SJSA1 (cell line): ENCODE results near the gene TMEM131L. TPM values are rescaled to one million over a fixed set of nuclear protein-coding genes. Genes with fewer than 3 reads are reported as not detected.
"Not testable (repeated sequence)": the region's sequence is repeated elsewhere in the genome, so short reads cannot be mapped to it uniquely, and the experiment has no call there.

Experiments
- DNase-seq, 2 experiments: peaks; one replicate each; pipeline ENCODE4 v3.0.0-alpha.2; 2015 to 2020; ENCODE audit warnings: low spot score in 2 of 2, low read depth in 1 of 2
- H3K27ac ChIP-seq: fragments of 250-450 bp; sonication (Bioruptor Pico); 2 replicates; pipeline ENCODE4 v1.5.1; 2020; ENCODE audit warnings: mild to moderate bottlenecking, moderate library complexity
- H3K27me3 ChIP-seq: fragments of 250-450 bp; sonication (Bioruptor Pico); replicated peaks from 2 replicates; pipeline ENCODE4 v1.5.1; 2020; ENCODE audit warnings: mild to moderate bottlenecking, moderate library complexity
- H3K36me3 ChIP-seq: fragments of 250-450 bp; sonication (Bioruptor Pico); 2 replicates; pipeline ENCODE4 v1.5.1; 2020; ENCODE audit warnings: mild to moderate bottlenecking
- H3K4me1 ChIP-seq: fragments of 250-450 bp; sonication (Bioruptor Pico); replicated peaks from 2 replicates; pipeline ENCODE4 v1.6.1; 2021; ENCODE audit warnings: mild to moderate bottlenecking
- H3K4me3 ChIP-seq: fragments of 250-450 bp; sonication (Bioruptor Pico); 2 replicates; pipeline ENCODE4 v1.5.1; 2020; ENCODE audit warnings: mild to moderate bottlenecking
- H3K9me3 ChIP-seq: fragments of 250-450 bp; sonication (Bioruptor Pico); replicated peaks from 2 replicates; pipeline ENCODE4 v1.5.1; 2020; ENCODE audit warnings: mild to moderate bottlenecking
- total RNA-seq: library from RNA; depleted of rRNA; stranded (reverse); fragments of >200 nt; shearing (Covaris generic); gene quantifications from 2 replicates; pipeline ENCODE4 v1.2.3, GENCODE V29; 2014

TMEM131L gene
- total RNA-seq, 1 experiment from 2014 or later, result 12.7 TPM

DNA sequence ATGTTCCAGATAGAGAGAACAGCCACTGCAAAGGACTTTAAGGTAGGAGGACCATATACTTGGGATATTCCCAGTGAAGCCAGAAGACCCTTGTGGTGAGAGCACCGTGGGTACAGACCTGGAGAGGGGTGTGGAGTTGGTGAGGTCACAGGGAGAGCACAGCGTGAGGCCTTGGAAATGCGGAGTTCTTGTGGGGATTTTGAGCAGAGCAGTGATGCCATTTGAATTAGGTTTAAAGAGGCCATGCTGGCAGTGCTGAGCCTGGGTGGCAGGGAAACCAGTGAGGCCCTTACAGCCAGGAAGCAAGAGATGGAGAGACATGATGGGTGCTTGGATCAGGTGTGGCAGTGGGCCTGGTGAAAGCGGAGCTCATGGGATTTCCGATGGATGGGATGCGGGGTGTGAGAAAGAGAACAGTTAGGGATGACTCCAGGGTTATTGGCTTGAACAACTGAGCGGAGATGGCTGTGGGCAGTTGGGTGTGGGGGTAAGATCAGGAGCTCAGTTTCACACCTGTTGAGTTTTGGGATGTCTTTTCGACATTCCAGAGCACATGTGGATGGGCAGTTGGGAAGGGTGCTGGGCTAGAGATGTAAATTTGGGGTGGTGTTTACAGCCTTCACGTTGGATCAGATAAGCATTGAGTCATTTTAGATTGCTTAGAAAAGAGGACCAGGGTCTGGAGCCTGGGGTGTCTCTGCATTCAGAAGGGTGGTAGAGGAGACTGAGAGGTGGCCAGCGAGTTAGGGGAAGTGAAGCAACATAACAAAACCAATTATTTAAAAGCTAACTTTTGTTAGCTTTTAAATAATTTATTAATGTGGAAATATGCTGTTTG lies 68.9 kb downstream of the TMEM131L start:
- H3K4me1 ChIP-seq, result peaks cover 24% of the 10 kb centered on the region
- no peaks in the 10 kb centered on the region for H3K36me3 ChIP-seq
- H3K27ac ChIP-seq, result peak overlapping the region; percentile 41
- H3K27me3 ChIP-seq, result no peaks in the 10 kb centered on the region
- DNase-seq, result no peak
- no peaks in the 10 kb centered on the region for H3K9me3 ChIP-seq
- H3K4me3 ChIP-seq, result no peak overlapping the region

DNA sequence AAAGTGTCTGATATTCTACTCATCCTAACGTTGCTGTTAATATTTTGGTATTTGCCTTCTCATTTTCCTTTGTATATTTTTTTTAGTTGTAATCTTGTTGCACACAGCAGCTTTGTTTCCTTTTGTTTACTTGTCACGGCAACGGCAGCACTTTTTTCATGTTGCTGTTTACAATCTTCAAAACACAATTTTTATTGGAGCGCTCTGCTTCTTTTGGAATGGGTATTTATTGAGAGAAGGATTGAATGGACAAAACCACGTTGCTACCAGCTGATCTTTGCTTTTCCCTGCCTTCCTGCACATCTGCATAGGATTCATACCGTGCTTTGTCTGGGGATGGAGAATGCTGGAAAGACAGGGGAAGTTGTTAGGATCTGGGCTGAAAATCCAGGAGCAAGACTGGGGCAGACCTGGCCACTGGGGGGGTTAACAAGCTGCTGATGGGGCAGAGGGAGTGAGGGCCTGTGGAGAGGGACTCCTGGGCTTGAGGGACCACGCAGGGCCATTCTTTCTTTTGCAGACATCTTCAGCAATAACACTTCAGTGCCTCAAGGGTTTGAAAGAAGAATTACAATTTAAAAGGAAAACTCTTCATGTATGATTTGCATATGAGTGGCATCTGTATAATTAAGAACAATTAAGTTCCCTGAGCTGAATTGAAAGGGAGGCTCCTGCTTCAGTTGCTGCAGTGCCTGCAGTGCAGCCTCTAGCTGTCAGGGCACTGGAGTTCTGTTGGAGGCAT lies 69.8 kb downstream of the TMEM131L start:
- Histone ChIP-seq H3K27me3 (no peaks in the 10 kb centered on the region), H3K36me3 (no peaks in the 10 kb centered on the region), H3K4me3 (no peak overlapping the region), H3K9me3 (no peaks in the 10 kb centered on the region), H3K27ac (peak overlapping the region; percentile 41), H3K4me1 (peaks cover 24% of the 10 kb centered on the region)
- DNase-seq, result peak in 1 of 2 experiments; percentile 55

DNA sequence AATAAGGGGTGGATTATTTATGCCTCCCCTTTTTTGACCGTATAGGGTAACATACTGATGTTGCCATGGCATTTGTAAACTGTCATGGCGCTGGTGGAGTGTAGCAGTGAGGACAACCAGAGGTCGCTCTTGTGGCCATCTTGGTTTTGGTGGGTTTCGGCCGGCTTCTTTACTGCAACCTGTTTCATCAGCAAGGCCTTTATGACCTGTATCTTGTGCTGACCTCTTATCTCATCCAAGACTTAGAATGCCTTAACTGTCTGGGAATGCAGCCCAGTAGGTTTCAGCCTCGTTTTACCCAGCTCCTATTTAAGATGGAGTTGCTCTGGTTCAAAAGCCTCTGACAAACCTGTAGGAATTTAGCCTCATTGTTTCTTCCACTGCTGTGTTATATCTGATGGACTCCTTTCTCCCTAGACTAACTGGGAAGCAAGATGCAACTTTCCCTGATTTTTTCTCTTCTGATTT lies 71.4 kb downstream of the TMEM131L start:
- DNase-seq, result no peak
- no peak overlapping the region for H3K27ac ChIP-seq
- no peaks in the 10 kb centered on the region for H3K36me3 ChIP-seq

DNA sequence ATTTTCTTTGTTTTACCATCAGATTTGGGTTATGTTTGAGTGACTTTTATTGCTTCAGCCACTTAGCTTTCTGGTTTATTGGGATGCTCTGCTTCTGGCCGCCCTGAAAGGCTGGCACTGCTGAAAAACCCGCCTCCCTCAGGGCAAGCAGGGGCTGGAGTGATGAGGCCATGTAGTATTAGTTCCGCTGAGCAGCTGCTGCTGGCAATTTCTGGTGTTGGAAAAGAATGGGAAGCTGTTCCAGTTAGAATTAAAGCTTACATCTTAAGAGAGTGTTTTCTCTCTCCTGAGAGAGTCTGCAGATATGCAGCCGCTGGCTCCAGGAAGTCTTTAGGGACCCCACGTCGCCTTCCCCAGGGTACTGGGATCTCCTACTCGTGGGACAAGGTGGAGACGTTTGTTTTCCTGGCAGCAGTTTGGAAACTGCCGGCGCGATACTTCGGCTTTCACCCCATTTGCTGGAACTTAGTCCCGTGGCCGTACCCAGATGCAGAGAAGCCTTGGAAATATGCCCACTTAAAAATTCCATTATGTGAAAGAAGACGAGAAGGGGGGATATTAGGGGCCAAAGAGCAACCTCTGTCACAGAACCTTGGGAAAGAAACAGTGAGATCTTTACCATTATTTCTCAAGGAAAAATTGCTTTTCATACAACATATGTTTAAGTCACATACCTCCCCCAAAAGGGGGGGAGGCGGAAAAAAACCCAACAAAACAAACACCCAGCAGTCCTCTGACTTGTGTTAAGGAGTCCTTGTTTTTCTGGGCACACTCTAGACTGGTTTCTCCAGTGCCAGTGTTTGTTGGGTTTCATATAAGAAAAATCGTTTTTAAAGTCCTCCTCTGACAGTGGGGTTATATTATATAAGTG lies 72.6 kb downstream of the TMEM131L start:
- no peaks in the 10 kb centered on the region for H3K36me3 ChIP-seq
- no peaks in the 10 kb centered on the region for H3K27me3 ChIP-seq
- DNase-seq, result no peak
- H3K4me3 ChIP-seq, result no peak overlapping the region
- H3K9me3 ChIP-seq, result no peaks in the 10 kb centered on the region
- H3K27ac ChIP-seq, result no peak overlapping the region
- peaks cover 19% of the 10 kb centered on the region for H3K4me1 ChIP-seq

More for the DNA sequence above, 71.4 kb downstream of the TMEM131L start:
- Histone ChIP-seq H3K4me1 (peaks cover 19% of the 10 kb centered on the region), H3K4me3 (no peak overlapping the region), H3K9me3 (no peaks in the 10 kb centered on the region), H3K27me3 (no peaks in the 10 kb centered on the region)

DNA sequence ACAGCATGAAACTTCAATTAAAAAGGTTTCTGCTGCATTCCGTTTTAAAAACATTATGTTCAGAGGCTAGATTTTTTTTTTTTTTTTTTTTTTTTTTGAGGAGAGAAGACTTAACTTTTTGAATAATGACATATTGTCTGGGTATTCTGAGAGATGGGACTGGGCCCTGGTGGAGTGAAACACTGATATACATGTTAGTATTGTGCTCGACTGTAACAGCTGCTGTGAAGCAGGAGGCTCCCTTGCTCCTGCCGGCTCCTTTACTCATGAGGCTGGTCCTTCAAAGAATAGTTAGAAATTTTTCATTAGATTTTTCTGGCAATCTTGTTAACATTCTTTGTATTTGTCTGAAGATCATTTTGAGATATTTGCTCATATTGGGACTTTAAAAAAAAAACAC lies 73.3 kb downstream of the TMEM131L start:
- Histone ChIP-seq H3K36me3 (no peaks in the 10 kb centered on the region), H3K4me1 (peaks cover 19% of the 10 kb centered on the region), H3K27ac (no peak overlapping the region), H3K9me3 (no peaks in the 10 kb centered on the region), H3K27me3 (no peaks in the 10 kb centered on the region), H3K4me3 (no peak overlapping the region)
- no peak for DNase-seq

DNA sequence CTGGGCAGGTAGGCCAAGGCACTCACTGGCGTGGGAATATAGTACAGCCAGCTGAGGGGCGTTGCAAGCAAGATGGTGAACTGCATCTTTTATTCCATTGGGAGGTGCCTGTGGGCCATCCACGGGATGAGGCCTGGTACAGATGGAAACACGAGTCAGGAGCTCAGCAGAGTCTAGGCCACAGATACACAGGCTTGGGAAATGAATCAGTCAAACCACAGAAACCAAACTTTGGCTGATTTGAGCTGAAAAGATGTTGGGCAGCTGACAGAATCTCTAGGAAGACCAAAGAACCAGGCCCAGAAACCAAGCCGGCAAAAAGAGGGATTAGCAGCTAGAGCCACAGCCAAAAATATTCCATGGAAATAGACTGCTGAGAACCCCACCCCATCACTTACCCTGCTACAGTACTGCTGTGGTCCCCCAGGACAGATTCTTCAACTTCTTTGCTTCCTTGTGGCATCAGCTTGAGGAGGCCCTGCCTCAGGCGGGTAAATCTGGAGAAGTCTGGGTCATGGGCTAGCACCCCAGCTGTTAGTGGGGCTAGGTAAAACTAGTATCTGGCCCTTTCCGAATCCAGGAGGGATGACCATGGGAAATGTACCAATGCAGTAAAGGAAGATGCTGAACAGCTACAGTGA lies 75.4 kb downstream of the TMEM131L start:
- H3K36me3 ChIP-seq, result no peaks in the 10 kb centered on the region
- peak in 1 of 2 experiments; percentile 35 for DNase-seq
- H3K27ac ChIP-seq, result no peak overlapping the region
- H3K27me3 ChIP-seq, result no peaks in the 10 kb centered on the region
- H3K4me1 ChIP-seq, result peaks cover 6% of the 10 kb centered on the region; the same call in 1 of the 2 replicates
- no peak overlapping the region for H3K4me3 ChIP-seq
- H3K9me3 ChIP-seq, result no peaks in the 10 kb centered on the region

DNA sequence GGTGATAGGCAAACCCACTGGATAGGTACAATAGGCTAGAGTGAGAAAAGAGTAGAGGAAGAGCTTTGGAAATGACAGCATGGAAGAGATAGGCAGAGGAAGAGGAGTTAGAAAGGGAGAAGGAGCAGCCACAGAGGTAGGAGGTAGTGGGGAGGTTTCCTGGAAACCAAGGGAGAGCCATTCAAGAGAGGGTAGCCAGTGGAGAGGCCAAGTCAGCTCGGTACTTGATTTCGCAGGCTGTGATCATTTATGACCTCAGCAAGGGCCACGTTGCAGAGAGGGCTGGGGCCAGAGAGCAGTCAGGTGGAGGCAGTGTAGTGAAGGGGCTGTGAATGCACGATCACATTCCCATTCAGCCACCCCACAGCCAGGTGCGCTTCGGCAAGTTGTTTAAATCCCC lies 76.0 kb downstream of the TMEM131L start:
- no peak overlapping the region for H3K4me3 ChIP-seq
- DNase-seq, result no peak
- no peak overlapping the region for H3K27ac ChIP-seq
- no peaks in the 10 kb centered on the region for H3K9me3 ChIP-seq
- peaks cover 6% of the 10 kb centered on the region; the same call in 1 of the 2 replicates for H3K4me1 ChIP-seq
- no peaks in the 10 kb centered on the region for H3K36me3 ChIP-seq
- H3K27me3 ChIP-seq, result no peaks in the 10 kb centered on the region

DNA sequence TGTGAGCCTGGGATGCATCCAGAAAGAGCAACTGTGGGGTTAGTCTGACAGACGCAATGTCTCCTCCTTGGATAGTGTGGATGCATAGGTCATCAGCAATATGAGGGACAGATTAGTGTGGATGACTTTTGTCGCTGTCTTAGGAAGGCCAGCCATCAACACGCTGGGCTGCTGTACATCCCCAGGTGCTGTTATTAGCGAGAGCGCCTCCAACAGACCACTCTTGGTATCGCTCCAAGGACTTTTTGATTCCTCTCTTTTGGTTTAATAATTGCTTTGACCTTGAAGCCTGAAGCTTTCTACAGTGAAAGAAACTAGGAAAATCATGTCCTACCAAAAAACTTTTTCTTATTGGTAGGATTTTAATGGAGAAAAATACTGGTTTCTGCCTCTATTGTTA lies 76.7 kb downstream of the TMEM131L start:
- H3K4me3 ChIP-seq, result no peak overlapping the region
- no peaks in the 10 kb centered on the region for H3K27me3 ChIP-seq
- H3K9me3 ChIP-seq, result no peaks in the 10 kb centered on the region
- no peak overlapping the region for H3K27ac ChIP-seq
- peaks cover 6% of the 10 kb centered on the region; the same call in 1 of the 2 replicates for H3K4me1 ChIP-seq
- no peak for DNase-seq
- no peaks in the 10 kb centered on the region for H3K36me3 ChIP-seq

DNA sequence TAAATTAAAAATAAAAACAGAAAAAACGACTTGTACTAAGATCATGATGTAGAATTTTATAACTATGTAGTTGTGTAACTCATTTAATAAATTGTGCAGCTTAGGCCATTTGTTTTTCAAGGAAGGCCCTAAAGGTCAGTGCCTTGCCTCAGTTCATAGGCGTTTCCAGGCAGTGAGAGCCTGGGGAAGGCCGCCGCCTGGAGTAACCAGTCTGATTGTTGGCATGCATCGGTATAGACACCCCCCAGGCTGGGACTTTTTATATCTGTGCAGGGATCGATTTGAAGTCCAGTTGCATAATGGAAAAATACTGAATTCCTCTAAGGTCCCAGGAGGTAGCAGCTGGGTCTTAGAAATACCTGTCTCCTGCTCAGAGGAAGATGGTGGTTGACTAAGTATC lies 77.2 kb downstream of the TMEM131L start:
- Histone ChIP-seq H3K27me3 (no peaks in the 10 kb centered on the region), H3K36me3 (no peaks in the 10 kb centered on the region), H3K4me1 (peaks cover 6% of the 10 kb centered on the region; the same call in 1 of the 2 replicates), H3K4me3 (no peak overlapping the region), H3K9me3 (no peaks in the 10 kb centered on the region), H3K27ac (no peak overlapping the region)
- no peak for DNase-seq

DNA sequence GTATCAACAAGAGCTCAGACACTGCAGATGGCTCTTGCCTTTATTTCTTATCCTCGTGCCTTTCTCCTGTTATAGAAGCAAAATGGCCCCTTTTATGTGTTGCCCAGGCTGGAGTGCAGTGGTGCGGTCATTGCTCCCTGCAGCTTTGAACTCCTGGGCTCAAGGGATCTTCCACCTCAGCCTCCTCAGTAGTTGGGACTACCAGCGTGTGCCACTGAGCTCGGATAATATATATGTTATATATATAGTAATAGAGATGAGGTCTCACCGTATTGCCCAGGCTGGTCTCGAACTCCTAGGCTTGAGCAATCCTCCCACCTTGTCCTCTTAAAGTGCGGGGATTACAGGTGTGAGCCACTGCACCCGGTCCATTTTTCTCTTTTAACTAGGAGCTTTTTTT lies 79.7 kb downstream of the TMEM131L start:
- Histone ChIP-seq H3K27me3 (no peaks in the 10 kb centered on the region), H3K4me3 (no peak overlapping the region), H3K9me3 (no peaks in the 10 kb centered on the region), H3K27ac (no peak overlapping the region), H3K4me1 (0 out of 2 replicates have a peak, but pooled peaks cover 6% of the 10 kb centered on the region), H3K36me3 (no peaks in the 10 kb centered on the region)
- no peak for DNase-seq

DNA sequence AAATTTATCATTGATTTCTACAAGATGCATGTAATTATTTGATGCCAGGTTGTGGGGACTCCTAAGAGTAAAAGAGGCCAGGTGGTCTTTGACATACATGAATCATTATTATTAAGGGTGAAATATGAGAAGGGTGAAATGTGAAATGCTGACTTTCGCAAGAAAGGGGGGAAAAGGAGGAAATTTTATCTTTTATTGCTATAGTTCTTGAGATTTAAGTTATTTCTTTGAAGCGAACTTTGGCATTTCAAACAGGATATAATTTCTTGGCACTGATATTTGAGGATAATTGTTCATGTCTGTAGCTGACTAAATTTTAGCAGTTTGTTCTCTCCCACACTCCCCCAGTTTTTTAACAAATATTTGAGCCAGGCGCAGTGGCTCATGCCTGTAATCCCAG lies 80.1 kb downstream of the TMEM131L start:
- Histone ChIP-seq H3K9me3 (no peaks in the 10 kb centered on the region), H3K27ac (no peak overlapping the region), H3K36me3 (no peaks in the 10 kb centered on the region), H3K27me3 (no peaks in the 10 kb centered on the region), H3K4me3 (no peak overlapping the region), H3K4me1 (0 out of 2 replicates have a peak, but pooled peaks cover 5% of the 10 kb centered on the region)
- DNase-seq, result no peak

DNA sequence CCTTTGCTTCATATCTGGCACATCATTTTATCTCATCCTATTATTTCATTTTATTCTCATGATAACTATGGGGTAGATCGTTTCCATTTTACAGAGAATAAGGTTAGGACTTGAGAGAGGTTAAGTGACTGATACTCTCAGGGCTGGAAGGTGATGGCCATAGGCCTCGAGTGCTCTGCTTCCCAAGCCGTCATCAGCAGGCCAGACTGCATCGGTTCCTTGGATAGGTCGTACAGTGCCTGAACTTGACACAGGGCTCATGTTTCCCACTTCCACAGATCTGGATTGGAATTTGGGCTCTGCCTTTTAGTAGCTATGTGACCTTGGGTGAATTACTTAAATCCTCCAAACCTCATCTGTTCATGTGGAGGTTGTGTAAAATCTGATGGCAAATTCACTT lies 81.4 kb downstream of the TMEM131L start:
- Histone ChIP-seq H3K27ac (no peak overlapping the region), H3K36me3 (no peaks in the 10 kb centered on the region), H3K4me3 (no peak overlapping the region), H3K27me3 (no peaks in the 10 kb centered on the region), H3K4me1 (no peaks in the 10 kb centered on the region), H3K9me3 (no peaks in the 10 kb centered on the region)
- no peak for DNase-seq

DNA sequence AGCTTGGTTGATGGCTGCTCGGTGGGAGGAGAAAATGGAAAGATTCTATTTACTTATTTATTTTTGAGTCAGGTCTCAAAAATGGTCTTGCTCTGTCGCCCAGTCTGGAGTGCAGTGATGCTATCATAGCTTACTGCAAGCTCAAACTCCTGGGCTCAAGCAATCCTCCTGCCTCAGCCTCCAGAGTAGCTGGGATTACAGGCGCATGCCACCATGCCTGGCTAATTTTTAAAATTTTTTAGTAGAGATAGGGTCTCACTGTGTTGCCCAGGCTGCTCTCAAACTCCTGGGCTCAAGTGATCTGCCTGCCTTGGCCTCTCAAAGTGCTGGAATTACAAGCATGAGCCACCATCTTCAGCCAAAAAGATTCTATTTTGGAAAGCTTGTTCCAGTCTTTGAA lies 82.7 kb downstream of the TMEM131L start:
- not testable (repeated sequence) for H3K36me3 ChIP-seq, H3K27ac ChIP-seq, H3K9me3 ChIP-seq, H3K27me3 ChIP-seq, H3K4me1 ChIP-seq, H3K4me3 ChIP-seq, DNase-seq
